SK-N-SH (cell line): ENCODE data around the gene HLA-E. TPM values are rescaled to one million over a fixed set of nuclear protein-coding genes. Genes with fewer than 3 reads are reported as not detected.
A peak's percentile ranks its signal among the peaks of the same experiment; 100 is the strongest.
"Not testable (repeated sequence)": the region's sequence is repeated elsewhere in the genome, so short reads cannot be mapped to it uniquely, and the experiment has no call there.

ENCODE experiments used
- CTCF ChIA-PET: fragments of 300-600, 350-600 bp; formaldehyde crosslinking; extraction: SDS; loops from one replicate; lab custom pipeline; 2021; lab: Yijun Ruan, JAX
- POLR2A ChIA-PET: fragments of 350-600 bp; sonication (Branson Sonifier 250); formaldehyde crosslinking; extraction: SDS; loops from one replicate; lab custom pipeline; 2020; ENCODE audit warnings: antibody characterized with exemption, inconsistent platforms; lab: Yijun Ruan, JAX
- DNase-seq: peaks from one replicate; pipeline ENCODE4 v3.0.0; 2012
- H2AFZ ChIP-seq: fragments of 200-600 bp; sonication (generic); 2 replicates; pipeline ENCODE4 v1.8.1; 2016; ENCODE audit warnings: antibody characterized with exemption, mild to moderate bottlenecking, low read depth
- H3F3A ChIP-seq: fragments of 200-600 bp; sonication (generic); replicated peaks from 2 replicates; pipeline ENCODE3; 2016; ENCODE audit warnings: antibody characterized with exemption, mild to moderate bottlenecking; ENCODE audit not compliant: insufficient read depth
- H3K27ac ChIP-seq, 2 experiments: fragments of 200-500 bp in 1 of 2; fragments of 200-600 bp in 1 of 2; sonication (Bioruptor generic) in 1 of 2; sonication (generic), shearing (Covaris generic) in 1 of 2; 2 replicates each; pipeline versions ENCODE4 v1.5.1 to v1.6.1; 2014 to 2016; ENCODE audit warnings: low read depth in 2 of 2, inconsistent platforms in 1 of 2, low read length in 1 of 2, mild to moderate bottlenecking in 1 of 2, mixed read lengths in 1 of 2
- H3K27me3 ChIP-seq: fragments of 200-600 bp; sonication (generic), shearing (Covaris generic); 2 replicates; pipeline ENCODE4 v1.6.1; 2016; ENCODE audit warnings: mixed run types; ENCODE audit not compliant: insufficient read depth
- H3K36me3 ChIP-seq, 2 experiments: fragments of 200-500 bp in 1 of 2; fragments of 200-600 bp in 1 of 2; sonication (Bioruptor generic) in 1 of 2; sonication (generic) in 1 of 2; replicated peaks in 1 of 2; 2 replicates each; pipeline versions ENCODE3 to v1.5.1; 2014 to 2016; ENCODE audit warnings: low read length in 1 of 2, mild to moderate bottlenecking in 1 of 2; ENCODE audit not compliant: insufficient read depth in 2 of 2, control insufficient read depth in 1 of 2
- H3K4me1 ChIP-seq, 2 experiments: fragments of 200-500 bp in 1 of 2; fragments of 200-600 bp in 1 of 2; sonication (Bioruptor generic) in 1 of 2; sonication (generic), shearing (Covaris generic) in 1 of 2; 2 replicates each; pipeline versions ENCODE4 v1.5.1 to v1.6.1; 2014 to 2016; ENCODE audit warnings: low read depth in 1 of 2, low read length in 1 of 2, mixed run types in 1 of 2; ENCODE audit not compliant: insufficient read depth in 2 of 2, control insufficient read depth in 1 of 2
- H3K4me2 ChIP-seq: fragments of 200-600 bp; sonication (generic), shearing (Covaris generic); 2 replicates; pipeline ENCODE4 v1.6.1; 2017; ENCODE audit warnings: mixed run types
- H3K4me3 ChIP-seq, 2 experiments: fragments of 200-500 bp in 1 of 2; fragments of 200-600 bp in 1 of 2; sonication (Bioruptor generic) in 1 of 2; sonication (generic), shearing (Covaris generic) in 1 of 2; 2 replicates each; pipeline versions ENCODE4 v1.5.1 to v1.8.1; 2014 to 2016; ENCODE audit warnings: low read depth in 2 of 2, inconsistent platforms in 1 of 2, low read length in 1 of 2, mild to moderate bottlenecking in 1 of 2, mixed read lengths in 1 of 2, moderate library complexity in 1 of 2
- H3K79me2 ChIP-seq: fragments of 200-600 bp; sonication (generic); 2 replicates; pipeline ENCODE4 v1.8.1; 2017; ENCODE audit warnings: mild to moderate bottlenecking; ENCODE audit not compliant: insufficient read depth
- H3K9ac ChIP-seq: fragments of 200-600 bp; sonication (generic); 2 replicates; pipeline ENCODE4 v1.6.1; 2017; ENCODE audit warnings: mixed run types
- H3K9me2 ChIP-seq: fragments of 200-600 bp; sonication (generic); 2 replicates; pipeline ENCODE4 v1.6.1; 2017; ENCODE audit warnings: mixed run types
- H3K9me3 ChIP-seq: fragments of 200-600 bp; sonication (generic); 2 replicates; pipeline ENCODE4 v1.6.1; 2017; ENCODE audit warnings: mixed run types, mild to moderate bottlenecking, moderate library complexity
- H4K20me1 ChIP-seq: fragments of 200-600 bp; sonication (generic); 2 replicates; pipeline ENCODE4 v1.6.1; 2017; ENCODE audit warnings: mild to moderate bottlenecking, mixed run types; ENCODE audit not compliant: insufficient read depth
- ELF1 ChIP-seq: IDR thresholded peaks from 2 replicates; pipeline ENCODE4 v1.4.0; 2012
- EP300 ChIP-seq, 2 experiments: IDR thresholded peaks; 2 replicates each; pipeline versions ENCODE4 v1.4.0 to v1.6.1; 2012; ENCODE audit warnings: borderline replicate concordance in 1 of 2, low read depth in 1 of 2, low read length in 1 of 2
- FOSL2 ChIP-seq: IDR thresholded peaks from 2 replicates; pipeline ENCODE4 v1.4.0; 2012; ENCODE audit warnings: low read depth, mild to moderate bottlenecking, moderate library complexity, borderline replicate concordance
- FOXJ3 ChIP-seq: sonication (generic); formaldehyde crosslinking; IDR thresholded peaks from 2 replicates; pipeline ENCODE4 v1.5.1; 2020; ENCODE audit warnings: mild to moderate bottlenecking, missing genetic modification reagents
- GABPA ChIP-seq: IDR thresholded peaks from 2 replicates; pipeline ENCODE4 v1.4.0; 2012; ENCODE audit warnings: low read depth, mild to moderate bottlenecking
- IRF3 ChIP-seq: fragments of 150-350 bp; IDR thresholded peaks from 2 replicates; pipeline ENCODE4 v1.6.1; 2016; ENCODE audit warnings: mild to moderate bottlenecking, low read depth, low read length
- JUND ChIP-seq: IDR thresholded peaks from 2 replicates; pipeline ENCODE4 v1.4.0; 2012
- MAX ChIP-seq: IDR thresholded peaks from 2 replicates; pipeline ENCODE4 v1.4.0; 2012; ENCODE audit warnings: low read depth
- MXI1 ChIP-seq: IDR thresholded peaks from 2 replicates; pipeline ENCODE4 v1.6.1; 2012; ENCODE audit warnings: mild to moderate bottlenecking, low read depth, low read length, improper control_type of control experiment
- PBX3 ChIP-seq: IDR thresholded peaks from 2 replicates; pipeline ENCODE4; 2012
- POLR2AphosphoS5 ChIP-seq: IDR thresholded peaks from 2 replicates; pipeline ENCODE4 v1.6.1; 2012; ENCODE audit warnings: low read depth, low read length
- RAD21 ChIP-seq: IDR thresholded peaks from 2 replicates; pipeline ENCODE4 v1.6.1; 2012; ENCODE audit warnings: mild to moderate bottlenecking, low read length
- RCOR1 ChIP-seq: fragments of 150-350 bp; IDR thresholded peaks from 2 replicates; pipeline ENCODE4 v1.6.1; 2017; ENCODE audit warnings: antibody characterized with exemption, low read length
- RFX5 ChIP-seq: IDR thresholded peaks from 2 replicates; pipeline ENCODE4 v1.6.1; 2012; ENCODE audit warnings: mild to moderate bottlenecking, improper control_type of control experiment, low read length
- SIN3A ChIP-seq: IDR thresholded peaks from 2 replicates; pipeline ENCODE4 v1.6.1; 2012; ENCODE audit warnings: low read depth, mild to moderate bottlenecking, low read length, moderate library complexity, borderline replicate concordance
- USF2 ChIP-seq: fragments of 150-350 bp; IDR thresholded peaks from 2 replicates; pipeline ENCODE4 v1.6.1; 2017; ENCODE audit warnings: antibody characterized with exemption, low read length, low read depth, borderline replicate concordance
- ZBTB33 ChIP-seq: IDR thresholded peaks from 2 replicates; pipeline ENCODE4 v1.4.0; 2012; ENCODE audit warnings: low read depth, borderline replicate concordance
- WGBS: methylation state at CpG from one replicate; pipeline ENCODE4 v1.1.6; 2017; ENCODE audit warnings: low lambda C conversion rate; 5-methylcytosine and 5-hydroxymethylcytosine counted together
- polyA plus RNA-seq, 3 experiments: library from polyadenylated mRNA; depleted of rRNA; stranded (reverse); fragments of >200 nt; gene quantifications; 2 replicates each; pipeline ENCODE4 v1.2.3, GENCODE V29; 2012

Gene HLA-E
- polyA plus RNA-seq, 1 of the 3 experiments (the other 2 are of a cell fraction), result 90.9 TPM

GRCh38 chr6:30491291-30491953 lies 2.1 kb downstream of the HLA-E start:
- H3K27ac ChIP-seq, POLR2A ChIA-PET, H3K4me3 ChIP-seq, H3K27me3 ChIP-seq, H3K9me2 ChIP-seq, H3K4me1 ChIP-seq, DNase-seq, H2AFZ ChIP-seq, H3K9ac ChIP-seq, H3K9me3 ChIP-seq: not testable (repeated sequence)
- H3F3A ChIP-seq, result peaks cover 22% of the 10 kb centered on the region
- H3K79me2 ChIP-seq, result peaks cover 18% of the 10 kb centered on the region
- 90% methylated on average over 14 of the region's 14 CpGs for WGBS
- peaks cover 11% of the 10 kb centered on the region for H4K20me1 ChIP-seq
- H3K4me2 ChIP-seq, result peak overlapping the region; percentile 90
- H3K36me3 ChIP-seq, result peaks cover 10 to 21% of the 10 kb centered on the region in 2 experiments
- CTCF ChIA-PET, result interaction anchor here (1.1 to 5.3 kb wide), 5 partner anchors 10 to 50 kb away, joined by 3 to 18 read pairs (median 3); no protein-coding TSS in a partner anchor

GRCh38 chr6:30491991-30492952 lies 3.0 kb downstream of the HLA-E start:
- ChIA-PET POLR2A (no interaction called here), CTCF (interaction anchor here (1.0 to 5.3 kb wide), 7 partner anchors 9 to 52 kb away, joined by 3 to 18 read pairs (median 4); no protein-coding TSS in a partner anchor)
- no peak overlapping the region for H2AFZ ChIP-seq

More at GRCh38 chr6:30491991-30492952, 3.0 kb downstream of the HLA-E start:
- Histone ChIP-seq H3K9me3 (no peaks in the 10 kb centered on the region), H3F3A (peaks cover 28% of the 10 kb centered on the region), H3K36me3 (peaks cover 10 to 21% of the 10 kb centered on the region in 2 experiments), H3K4me3 (no peak overlapping the region), H3K9ac (no peak overlapping the region), H3K79me2 (peaks cover 18% of the 10 kb centered on the region), H4K20me1 (peaks cover 11% of the 10 kb centered on the region), H3K4me2 (no peak overlapping the region), H3K27me3 (no peaks in the 10 kb centered on the region), H3K9me2 (no peaks in the 10 kb centered on the region), H3K4me1 (peaks cover 7% of the 10 kb centered on the region in 2 experiments; a peak in 2 of 4 replicates), H3K27ac (no peak overlapping the region)
- WGBS, result 96% methylated on average over 16 of the region's 16 CpGs
- DNase-seq, result no peak
- TF ChIP-seq FOXJ3 (CRISPR knock-in tag) (no peak), ZBTB33 (no peak), FOSL2 (no peak), RFX5 (no peak), POLR2AphosphoS5 (no peak), PBX3 (no peak), SIN3A (no peak), IRF3 (no peak), GABPA (no peak), ELF1 (no peak), USF2 (no peak), RCOR1 (no peak), MAX (no peak), RAD21 (no peak), EP300 (IDR thresholded peaks at IDR 0.05; ENCODE audit: borderline replicate concordance in 1 of 2, low read depth in 1 of 2, low read length in 1 of 2) (no peak), JUND (no peak), MXI1 (no peak)
